Type B pancreatic cell (in vitro differentiated cells): Measurements from ENCODE around the gene ANKRD23. TPM values are rescaled to one million over a fixed set of nuclear protein-coding genes. Genes with fewer than 3 reads are reported as not detected.

ENCODE experiments used
- DNase-seq: peaks from one replicate; pipeline ENCODE4 v3.0.0; 2021; ENCODE audit warnings: mixed read lengths; ENCODE audit not compliant: unreplicated experiment; ENCODE audit errors: extremely low spot score
- H3K27ac Mint-ChIP-seq: 2 replicates; pipeline ENCODE4 v1.8.0; 2021; ENCODE audit warnings: mild to moderate bottlenecking, mixed read lengths
- H3K27me3 Mint-ChIP-seq: 2 replicates; pipeline ENCODE4 v1.8.0; 2021; ENCODE audit warnings: mixed read lengths
- H3K36me3 Mint-ChIP-seq: 2 replicates; pipeline ENCODE4 v1.8.0; 2021; ENCODE audit warnings: mixed read lengths
- H3K4me1 Mint-ChIP-seq: one replicate; pipeline ENCODE4 v1.8.0; 2021; ENCODE audit warnings: mixed read lengths; ENCODE audit not compliant: unreplicated experiment
- H3K4me3 Mint-ChIP-seq: 2 replicates; pipeline ENCODE4 v1.8.0; 2021; ENCODE audit warnings: mild to moderate bottlenecking, mixed read lengths
- H3K9me3 Mint-ChIP-seq: 2 replicates; pipeline ENCODE4 v1.8.0; 2021; ENCODE audit warnings: mixed read lengths
- total RNA-seq: library from RNA; stranded (reverse); gene quantifications from 2 replicates; pipeline ENCODE4 v1.2.1, GENCODE V29; 2021; ENCODE audit warnings: low replicate concordance
- TF ChIP-seq, protein P1 (sequence below): fragments of 200-600 bp; sonication (generic); conservative IDR thresholded peaks from 2 replicates; pipeline ENCODE4 v1.5.0; 2021; ENCODE audit warnings: antibody characterized with exemption, mild to moderate bottlenecking

Gene ANKRD23
- total RNA-seq, 1 donor from 2014 or later, result 8.1 TPM

DNA sequence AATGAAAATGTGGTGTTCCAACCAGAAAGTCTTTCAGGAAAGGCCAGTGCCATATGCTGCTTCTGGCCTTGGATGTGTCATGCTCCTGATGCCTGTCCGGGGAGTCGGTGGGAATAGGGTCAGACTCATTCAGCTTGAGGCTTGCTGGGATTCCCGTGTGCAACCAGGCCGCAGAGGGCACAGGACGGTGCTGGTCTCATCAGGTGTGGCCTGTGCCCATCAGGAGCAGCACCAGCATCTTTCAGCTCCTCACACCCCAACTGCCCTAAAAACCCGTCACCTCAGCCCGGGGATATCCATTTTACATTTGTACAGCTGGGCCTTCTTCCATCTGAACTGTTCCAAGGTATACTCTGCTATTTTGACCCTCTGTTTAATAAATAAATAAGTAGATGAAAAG, 41.1 kb downstream of the ANKRD23 start:
- no peak overlapping the region for H3K27ac Mint-ChIP-seq
- no peaks in the 10 kb centered on the region for H3K4me1 Mint-ChIP-seq
- H3K9me3 Mint-ChIP-seq, result no peaks in the 10 kb centered on the region
- DNase-seq, result no peak
- H3K4me3 Mint-ChIP-seq, result no peak overlapping the region
- no peaks in the 10 kb centered on the region for H3K27me3 Mint-ChIP-seq
- TF ChIP-seq, protein P1, sequence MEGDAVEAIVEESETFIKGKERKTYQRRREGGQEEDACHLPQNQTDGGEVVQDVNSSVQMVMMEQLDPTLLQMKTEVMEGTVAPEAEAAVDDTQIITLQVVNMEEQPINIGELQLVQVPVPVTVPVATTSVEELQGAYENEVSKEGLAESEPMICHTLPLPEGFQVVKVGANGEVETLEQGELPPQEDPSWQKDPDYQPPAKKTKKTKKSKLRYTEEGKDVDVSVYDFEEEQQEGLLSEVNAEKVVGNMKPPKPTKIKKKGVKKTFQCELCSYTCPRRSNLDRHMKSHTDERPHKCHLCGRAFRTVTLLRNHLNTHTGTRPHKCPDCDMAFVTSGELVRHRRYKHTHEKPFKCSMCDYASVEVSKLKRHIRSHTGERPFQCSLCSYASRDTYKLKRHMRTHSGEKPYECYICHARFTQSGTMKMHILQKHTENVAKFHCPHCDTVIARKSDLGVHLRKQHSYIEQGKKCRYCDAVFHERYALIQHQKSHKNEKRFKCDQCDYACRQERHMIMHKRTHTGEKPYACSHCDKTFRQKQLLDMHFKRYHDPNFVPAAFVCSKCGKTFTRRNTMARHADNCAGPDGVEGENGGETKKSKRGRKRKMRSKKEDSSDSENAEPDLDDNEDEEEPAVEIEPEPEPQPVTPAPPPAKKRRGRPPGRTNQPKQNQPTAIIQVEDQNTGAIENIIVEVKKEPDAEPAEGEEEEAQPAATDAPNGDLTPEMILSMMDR, result no peak
- H3K36me3 Mint-ChIP-seq, result peaks cover 4% of the 10 kb centered on the region

DNA sequence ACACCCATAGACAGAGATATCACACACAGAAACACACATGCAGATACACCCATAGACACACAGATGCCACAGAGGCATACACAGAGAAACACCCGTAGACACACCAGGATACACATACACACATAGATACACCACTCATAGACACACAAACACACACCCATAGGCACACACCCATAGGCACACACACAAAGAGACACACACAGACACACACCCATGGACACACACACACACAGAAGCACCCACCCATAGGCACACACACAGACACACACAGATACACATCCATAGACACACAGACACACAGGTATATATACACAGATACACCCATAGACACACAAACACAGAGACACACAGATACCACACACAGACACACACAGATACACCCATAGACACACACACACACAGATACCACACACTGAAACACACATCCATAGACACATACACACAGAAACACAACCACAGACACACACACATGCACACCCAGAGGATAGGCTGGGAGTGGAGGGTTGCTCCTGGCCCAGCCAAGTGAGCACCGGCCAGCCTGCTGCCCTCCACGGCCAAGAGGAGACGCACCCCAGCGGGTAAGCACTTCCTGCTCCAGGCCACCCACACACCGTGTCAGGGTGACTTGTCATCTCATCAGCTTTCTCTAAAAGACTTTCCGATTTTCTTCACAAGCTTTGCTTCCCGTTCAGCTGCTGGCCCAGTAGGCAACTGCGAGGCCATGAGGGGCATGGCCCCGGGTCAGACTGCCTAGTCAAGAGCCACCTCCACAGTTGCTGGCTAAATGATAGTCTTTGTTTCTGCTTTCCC, 41.8 kb downstream of the ANKRD23 start:
- peaks cover 4% of the 10 kb centered on the region for H3K36me3 Mint-ChIP-seq
- no peaks in the 10 kb centered on the region for H3K9me3 Mint-ChIP-seq
- TF ChIP-seq, protein P1, result no peak
- H3K27me3 Mint-ChIP-seq, result no peaks in the 10 kb centered on the region
- no peak overlapping the region for H3K27ac Mint-ChIP-seq
- no peak for DNase-seq
- H3K4me3 Mint-ChIP-seq, result no peak overlapping the region
- H3K4me1 Mint-ChIP-seq, result no peaks in the 10 kb centered on the region

DNA sequence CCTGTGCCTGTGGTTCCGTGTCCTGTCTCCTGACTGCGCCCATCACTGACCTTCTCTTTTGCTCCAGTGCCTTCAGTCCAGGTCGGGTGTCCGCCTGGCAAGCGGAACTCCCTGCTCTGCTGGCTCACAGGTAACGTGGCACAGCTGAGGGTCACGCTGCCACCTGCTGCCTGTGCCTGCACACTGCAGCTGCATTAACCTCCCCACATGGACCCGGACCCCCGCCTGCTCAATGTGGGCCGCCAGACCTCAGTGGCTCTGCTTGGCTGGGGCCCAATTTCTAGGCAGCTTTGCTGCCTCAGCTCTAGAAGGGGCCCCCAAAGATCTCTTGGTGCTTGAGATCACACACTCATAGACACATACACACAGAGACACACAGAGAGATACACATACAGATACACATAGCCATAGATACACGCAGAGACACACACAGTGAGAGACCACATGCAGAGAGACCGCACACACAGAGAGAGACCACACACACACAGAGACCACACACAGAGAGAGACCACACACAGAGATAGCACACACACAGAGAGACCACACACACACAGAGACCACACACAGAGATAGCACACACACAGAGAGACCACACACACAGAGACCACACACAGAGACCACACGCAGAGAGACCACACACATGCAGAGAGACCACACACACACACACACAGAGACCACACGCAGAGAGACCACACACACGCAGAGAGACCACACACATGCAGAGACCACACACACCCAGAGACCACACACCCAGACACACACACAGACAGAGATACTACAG, 42.6 kb downstream of the ANKRD23 start:
- Mint-ChIP-seq H3K4me3 (no peak overlapping the region), H3K27me3 (no peaks in the 10 kb centered on the region), H3K36me3 (peaks cover under 1% of the 10 kb centered on the region), H3K27ac (no peak overlapping the region), H3K9me3 (no peaks in the 10 kb centered on the region), H3K4me1 (no peaks in the 10 kb centered on the region)
- DNase-seq, result peak; percentile 79
- TF ChIP-seq, protein P1, result peak; percentile 84

DNA sequence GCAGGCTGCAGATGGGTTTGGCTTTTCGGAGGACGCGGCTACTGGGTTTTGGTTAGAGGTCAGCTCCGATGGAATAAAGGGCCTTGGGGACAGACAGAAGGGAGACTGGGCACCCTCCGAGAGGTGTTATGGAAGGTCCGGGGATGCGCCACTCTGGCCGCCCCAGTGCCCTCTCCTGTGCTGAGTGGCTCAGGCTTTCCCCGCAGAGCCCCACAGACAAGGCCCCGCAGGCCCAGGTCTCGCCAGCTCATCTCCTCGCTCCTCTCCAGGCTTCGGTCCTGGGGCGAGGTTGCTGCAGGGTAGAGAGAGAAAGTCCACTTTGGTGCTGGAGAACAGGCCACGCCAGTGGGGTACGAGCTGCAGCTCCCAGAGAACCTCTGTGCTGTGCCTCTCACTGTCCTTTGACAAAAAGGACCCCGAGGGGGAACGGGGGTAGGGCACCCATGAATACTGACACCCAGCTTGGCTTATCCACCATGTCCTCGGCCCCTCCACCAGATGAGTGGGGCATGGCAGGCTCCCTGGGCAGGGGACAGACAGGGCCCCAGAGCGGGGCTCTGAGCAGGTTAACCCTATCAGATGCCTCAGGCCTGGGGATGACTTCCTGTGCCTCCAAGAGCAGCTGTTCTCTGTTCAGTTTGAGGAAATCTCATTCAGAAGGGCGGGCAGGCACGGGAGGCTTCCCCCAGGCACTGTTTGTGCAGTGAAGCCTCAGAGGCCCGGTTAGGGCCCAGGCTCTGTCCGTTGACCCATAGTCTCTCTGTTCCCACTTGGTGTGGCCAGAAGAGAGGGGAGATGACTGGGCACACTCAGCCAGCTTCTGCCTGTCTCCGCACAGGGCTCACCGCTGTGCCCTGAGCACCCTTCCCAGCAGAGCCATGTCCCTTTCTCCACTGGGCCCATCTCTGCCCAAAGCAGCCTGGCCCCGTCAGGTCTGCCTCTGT, 43.5 kb downstream of the ANKRD23 start:
- Mint-ChIP-seq H3K36me3 (no peaks in the 10 kb centered on the region), H3K4me1 (no peaks in the 10 kb centered on the region), H3K27me3 (no peaks in the 10 kb centered on the region), H3K9me3 (no peaks in the 10 kb centered on the region), H3K27ac (no peak overlapping the region), H3K4me3 (no peak overlapping the region)
- DNase-seq, result no peak
- TF ChIP-seq, protein P1, result no peak

DNA sequence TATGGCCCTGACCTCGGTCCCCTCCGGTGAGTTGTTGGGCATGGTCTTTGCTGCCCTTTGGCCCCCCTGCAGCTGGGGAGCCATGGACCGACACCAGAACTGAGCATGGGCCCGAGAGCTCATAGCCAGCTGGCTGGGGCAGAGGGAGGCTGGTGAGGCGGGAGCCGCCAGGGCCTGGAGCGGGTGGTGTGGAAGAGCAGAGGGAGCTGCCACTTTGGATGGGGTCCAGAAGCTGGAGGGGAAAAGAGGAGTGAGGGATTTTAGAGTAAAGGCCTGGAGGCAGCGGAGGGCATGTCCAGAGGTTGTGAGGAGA, 44.2 kb downstream of the ANKRD23 start:
- DNase-seq, result no peak
- Mint-ChIP-seq H3K9me3 (no peaks in the 10 kb centered on the region), H3K27ac (no peak overlapping the region), H3K27me3 (no peaks in the 10 kb centered on the region), H3K4me3 (no peak overlapping the region), H3K4me1 (no peaks in the 10 kb centered on the region), H3K36me3 (no peaks in the 10 kb centered on the region)
- TF ChIP-seq, protein P1, result no peak
